ENCODE results near the gene MAL.
"Not testable (repeated sequence)": the region's sequence is repeated elsewhere in the genome, so short reads cannot be mapped to it uniquely, and the experiment has no call there.

The MAL gene

GRCh38 chr2:95037384-95037839 lies 11.9 kb downstream of the MAL start:
- no peak for DNase-seq

- DNase-seq, result not testable (repeated sequence)
Measured at GRCh38 chr2:95037841-95038585, 12.5 kb downstream of the MAL start.

DNA sequence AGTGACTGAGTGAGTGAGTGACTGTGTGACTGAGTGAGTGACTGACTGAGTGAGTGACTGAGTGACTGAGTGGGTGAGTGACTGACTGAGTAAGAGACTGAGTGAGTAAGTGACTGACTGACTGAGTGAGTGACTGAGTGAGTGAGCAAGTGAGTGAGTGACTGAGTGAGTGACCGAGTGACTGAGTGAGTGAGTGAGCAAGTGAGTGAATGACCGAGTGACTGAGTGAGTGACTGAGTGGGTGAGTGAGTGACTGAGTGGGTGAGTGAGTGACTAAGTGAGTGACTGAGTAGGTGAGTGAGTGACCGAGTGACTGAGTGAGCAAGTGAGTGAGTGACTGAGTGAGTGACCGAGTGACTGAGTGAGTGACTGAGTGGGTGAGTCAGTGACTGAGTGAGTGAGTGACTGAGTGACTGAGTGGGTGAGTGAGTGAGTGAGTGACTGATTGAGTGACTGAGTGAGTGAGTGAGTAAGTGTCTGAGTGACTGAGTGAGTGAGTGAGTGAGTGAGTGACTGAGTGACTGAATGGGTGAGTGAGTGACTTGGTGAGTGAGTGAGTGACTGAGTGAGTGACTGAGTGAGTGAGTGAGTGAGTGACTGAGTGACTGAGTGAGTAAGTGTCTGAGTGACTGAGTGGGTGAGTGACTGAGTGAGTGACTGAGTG lies 13.3 kb downstream of the MAL start:
- no peak for DNase-seq

GRCh38 chr2:95039363-95039762 lies 13.9 kb downstream of the MAL start:
- DNase-seq, result no peak

- DNase-seq, result no peak
Measured at GRCh38 chr2:95039978-95040377, 14.5 kb downstream of the MAL start.

GRCh38 chr2:95040426-95040825 lies 14.9 kb downstream of the MAL start:
- DNase-seq, result no peak

DNA sequence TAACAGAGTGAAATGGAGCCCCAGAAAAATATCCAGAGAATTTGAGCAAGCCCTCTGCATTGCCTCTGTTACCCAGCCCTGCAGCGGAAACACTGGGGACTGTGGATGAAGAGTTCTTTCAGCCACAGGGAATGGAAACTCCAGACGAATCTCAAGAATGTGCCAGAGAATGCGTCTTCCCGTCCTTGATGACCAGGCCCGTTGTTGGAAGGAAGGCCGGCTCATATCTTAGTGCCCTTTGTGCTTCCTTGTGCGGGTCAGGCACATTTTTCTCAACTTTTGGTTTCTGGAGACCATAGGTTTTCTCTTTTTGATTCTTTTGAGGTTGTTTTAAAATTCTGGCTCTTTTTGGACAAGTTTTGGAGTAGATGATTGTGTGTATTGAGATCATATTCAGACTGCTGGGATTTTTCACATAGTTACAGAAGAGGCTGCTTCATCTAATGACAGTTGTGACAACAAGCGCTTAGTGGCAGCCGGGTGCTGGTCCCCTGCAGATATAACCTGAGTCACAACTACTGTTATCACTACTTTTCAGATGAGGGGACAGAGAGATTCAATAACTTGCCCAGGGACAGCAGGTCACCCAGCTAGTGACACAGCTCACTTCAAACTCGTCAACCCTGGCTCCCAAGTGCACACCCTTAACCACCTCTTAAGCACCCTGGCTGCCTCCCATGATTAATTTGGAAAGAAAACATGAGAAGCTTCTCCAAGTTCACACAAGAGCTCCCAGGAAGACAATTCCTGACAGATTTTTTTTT lies 15.7 kb downstream of the MAL start:
- DNase-seq, result no peak

GRCh38 chr2:95041824-95042442 lies 16.4 kb downstream of the MAL start:
- no peak for DNase-seq

DNA sequence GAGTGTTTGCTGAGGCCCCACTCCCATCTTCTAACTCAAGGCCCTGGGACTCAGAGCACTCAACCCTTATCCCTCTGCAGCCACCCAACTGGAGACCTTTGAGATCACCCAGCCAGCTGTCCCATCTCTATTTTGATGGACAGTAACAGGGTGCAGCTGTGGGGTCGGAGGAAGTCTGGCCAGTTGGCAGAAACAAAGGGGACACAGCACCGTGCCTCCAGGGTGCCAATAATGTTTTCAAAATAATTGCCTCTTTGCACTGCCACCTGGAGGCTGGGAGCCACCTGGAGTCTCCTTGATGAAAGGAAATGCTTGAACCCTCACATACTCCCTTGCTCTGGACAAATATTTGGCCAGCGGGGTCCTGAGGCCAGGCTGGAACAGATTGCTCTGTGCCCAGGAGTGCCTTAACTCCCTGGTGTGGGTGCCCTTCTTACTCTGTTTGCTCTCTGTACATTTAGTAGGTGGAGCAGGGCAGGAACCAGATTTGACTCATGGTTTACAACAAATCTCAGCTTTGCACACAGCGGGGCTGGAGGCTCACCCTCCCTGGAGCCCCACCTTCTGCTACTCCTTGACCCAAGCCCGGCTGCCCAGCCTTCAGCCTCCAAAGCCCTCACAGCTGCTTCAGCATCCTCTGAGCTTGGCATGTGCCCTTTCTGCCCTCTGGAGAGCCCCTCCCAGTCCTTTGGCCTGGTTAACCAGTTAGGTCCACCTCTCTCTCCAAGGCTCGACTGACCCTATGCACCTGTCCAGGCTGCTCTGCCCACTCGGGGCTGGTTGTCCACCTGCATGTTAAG lies 17.2 kb downstream of the MAL start:
- DNase-seq, result no peak

- no peak for DNase-seq
Measured at GRCh38 chr2:95043300-95044093, 18.0 kb downstream of the MAL start.

GRCh38 chr2:95044601-95045000 lies 19.1 kb downstream of the MAL start:
- DNase-seq, result no peak

DNA sequence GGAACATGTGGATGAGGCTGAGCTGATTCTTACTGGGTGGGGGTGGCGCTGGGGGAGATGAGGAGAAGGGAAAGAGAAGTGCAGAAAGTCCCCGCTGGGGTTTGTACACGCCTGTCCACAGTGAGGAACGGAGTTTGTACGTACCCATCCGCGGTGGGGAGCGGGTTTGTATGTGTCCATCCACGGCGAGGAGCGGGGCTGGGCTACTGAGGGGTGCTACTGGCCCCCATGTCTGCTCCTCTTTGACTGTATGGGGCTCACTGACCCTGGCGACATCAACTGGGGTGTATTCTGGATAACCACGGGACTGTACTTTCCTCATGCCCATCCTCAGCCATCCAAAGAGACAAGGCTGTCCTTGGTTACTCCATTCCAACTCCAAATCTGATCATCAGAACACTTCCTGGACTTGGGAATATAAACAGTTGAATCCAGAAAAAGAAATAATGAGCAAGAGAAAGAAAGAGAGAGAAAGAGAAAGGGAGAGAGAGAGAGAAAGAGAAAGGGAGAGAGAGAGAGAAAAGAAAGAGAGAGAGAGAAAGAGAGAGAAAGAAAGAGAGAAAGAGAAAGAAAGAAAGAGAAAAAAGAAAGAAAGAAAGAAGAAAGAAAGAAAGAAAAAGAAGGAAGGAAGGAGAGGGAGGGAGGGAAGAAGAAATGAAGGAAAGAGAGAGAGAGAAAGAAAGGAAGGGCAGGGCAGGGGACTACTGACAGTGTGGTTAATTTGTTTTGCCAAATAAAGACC lies 21.0 kb downstream of the MAL start:
- no peak for DNase-seq

DNA sequence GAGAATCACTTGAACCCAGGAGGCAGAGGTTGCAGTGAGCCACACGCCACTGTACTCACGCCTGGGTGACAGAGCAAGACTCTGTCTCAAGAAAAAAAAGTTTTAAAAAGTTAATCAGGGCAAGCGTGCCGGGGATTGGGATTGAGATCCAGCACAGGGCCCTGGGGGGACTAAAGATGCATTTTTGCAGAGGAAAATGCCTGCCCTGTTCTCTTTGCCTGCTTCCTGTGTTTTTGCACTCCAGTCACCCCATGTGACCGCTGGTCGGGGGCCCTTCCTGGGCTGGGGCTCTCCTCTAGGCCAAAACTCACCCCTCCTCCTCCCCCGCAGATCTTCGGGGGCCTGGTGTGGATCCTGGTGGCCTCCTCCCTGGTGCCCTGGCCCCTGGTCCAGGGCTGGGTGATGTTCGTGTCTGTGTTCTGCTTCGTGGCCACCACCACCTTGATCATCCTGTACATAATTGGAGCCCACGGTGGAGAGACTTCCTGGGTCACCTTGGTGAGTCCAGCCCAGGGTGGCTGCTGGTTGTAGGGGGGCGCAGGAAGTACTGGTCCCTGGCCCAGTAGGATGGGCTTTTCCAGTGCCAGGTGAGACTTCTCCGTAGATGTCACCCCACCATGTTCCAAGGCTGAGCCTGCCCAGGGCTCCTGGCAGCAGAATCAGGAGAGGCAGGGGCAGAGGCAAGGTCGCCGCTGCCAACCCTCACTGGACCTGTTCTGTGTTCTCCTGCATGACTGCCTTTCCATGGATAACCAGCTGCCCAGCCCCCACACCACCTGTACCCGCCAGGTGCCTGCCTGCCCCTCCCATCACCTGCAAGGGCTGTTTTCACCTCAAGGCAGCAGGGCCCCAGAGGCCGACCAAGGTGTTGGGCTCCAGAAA lies 22.4 kb downstream of the MAL start:
- DNase-seq, result no peak

DNA sequence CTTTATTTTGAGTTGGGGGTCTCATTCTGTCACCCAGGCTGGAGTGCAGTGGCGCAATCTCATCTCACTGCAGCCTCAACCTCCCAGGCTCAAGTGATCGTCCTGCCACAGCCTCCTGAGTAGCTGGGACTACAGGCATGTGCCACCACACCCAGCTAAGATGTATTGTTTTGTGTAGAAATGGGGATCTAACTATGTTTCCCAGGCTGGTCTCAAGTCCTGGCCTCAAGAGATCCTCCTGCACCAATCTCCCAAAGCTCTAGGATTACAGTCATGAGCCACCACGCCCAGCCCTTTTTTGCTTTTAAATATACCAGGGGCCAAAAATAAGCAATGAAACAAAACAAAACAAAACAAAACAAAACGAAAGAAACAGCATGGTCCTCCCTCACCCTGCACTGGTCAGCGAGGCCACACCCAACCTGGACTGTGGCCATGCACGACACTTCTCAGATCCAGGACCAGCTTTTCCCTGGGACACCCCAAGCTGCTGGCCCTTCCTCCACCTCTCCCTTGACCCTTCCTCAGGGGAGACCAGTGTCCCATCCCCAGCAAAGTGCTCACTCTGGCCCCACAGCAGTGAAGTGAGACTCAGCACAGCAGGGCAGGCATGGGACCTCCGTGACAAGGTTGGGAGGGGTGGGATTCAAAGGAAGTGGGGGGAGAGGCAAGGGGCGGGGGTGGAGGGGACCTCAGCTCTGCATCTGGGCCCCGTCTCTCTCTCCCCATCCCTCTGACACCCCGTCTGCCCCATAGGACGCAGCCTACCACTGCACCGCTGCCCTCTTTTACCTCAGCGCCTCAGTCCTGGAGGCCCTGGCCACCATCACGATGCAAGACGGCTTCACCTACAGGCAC lies 23.5 kb downstream of the MAL start:
- DNase-seq, result no peak

DNA sequence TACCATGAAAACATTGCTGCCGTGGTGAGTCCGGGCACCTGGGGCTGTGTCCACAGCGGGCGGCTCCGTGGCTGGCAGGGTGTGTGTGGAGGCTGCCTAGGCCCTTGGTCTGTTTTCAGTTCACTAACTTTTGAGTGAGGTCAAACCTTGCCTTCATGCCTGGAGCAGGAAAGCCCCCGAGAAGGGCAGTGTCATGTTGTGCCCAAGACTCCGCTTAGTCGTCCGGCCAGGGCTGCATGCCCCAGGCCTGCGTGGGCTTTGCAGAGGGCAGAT lies 24.1 kb downstream of the MAL start:
- no peak for DNase-seq

DNA sequence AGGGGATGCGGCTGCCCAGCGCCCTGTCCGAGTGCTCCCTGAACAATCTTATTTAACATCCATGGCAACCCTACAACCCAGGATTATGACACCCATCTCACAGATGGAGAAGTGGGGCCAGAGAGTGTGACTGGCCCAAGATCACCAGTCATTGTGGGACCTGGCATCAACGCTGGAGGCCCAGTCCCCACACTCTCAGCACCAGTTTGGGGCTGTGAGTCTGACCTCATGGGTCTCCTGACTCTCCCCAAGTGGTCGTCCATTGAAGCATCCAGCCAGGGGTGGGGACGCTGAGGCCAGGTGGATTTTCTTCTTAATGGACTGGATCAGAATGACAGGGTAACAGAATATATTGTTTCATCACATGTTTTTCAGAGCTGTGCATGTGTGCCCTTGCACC lies 24.5 kb downstream of the MAL start:
- DNase-seq, result no peak

GRCh38 chr2:95050385-95051300 lies 25.1 kb downstream of the MAL start:
- no peak for DNase-seq

- DNase-seq, result no peak
Measured at GRCh38 chr2:95051626-95052025, 26.1 kb downstream of the MAL start.

Data from activated effector memory CD4-positive, alpha-beta T cell treated with Interleukin-2 at 50 U/mL for 16 hours (primary cell).